ENCODE data around the gene NUTM2G. TPM values are rescaled to one million over a fixed set of nuclear protein-coding genes. Genes with fewer than 3 reads are reported as not detected.

NUTM2G gene
- total RNA-seq, 4 donors from 2014 or later = not detected

Other genes with a start within 250 kb of the NUTM2G start
- 10 to 100 TPM in 3 of 4 donors, 1 to 10 TPM in 1; 5.0 to 45.8 (median 20.3) TPM for gene ZNF510, start 150.8 kb upstream of the NUTM2G start, total RNA-seq
- gene ZNF782, start 74.3 kb upstream of the NUTM2G start, total RNA-seq = 10 to 100 TPM in 3 of 4 donors, 1 to 10 TPM in 1; 9.2 to 25.9 (median 19.1) TPM
- gene CTSV, start 110.3 kb downstream of the NUTM2G start, total RNA-seq = 1 to 10 TPM in 1 of 4 donors, not detected in 3; 1.6 TPM